ENCODE data around the gene CCL4. TPM values are rescaled to one million over a fixed set of nuclear protein-coding genes. Genes with fewer than 3 reads are reported as not detected.
"Not testable (repeated sequence)": the region's sequence is repeated elsewhere in the genome, so short reads cannot be mapped to it uniquely, and the experiment has no call there.

Gene CCL4
- total and polyA plus RNA-seq, 4 donors: 2.7 to 10.2 (median 6.6) TPM

GRCh38 chr17:36086791-36087190 is 16.8 kb upstream of the CCL4 start:
- H3K4me1 ChIP-seq (ENCODE audit: control insufficient read depth, insufficient read depth, low read length): no peaks in the 10 kb centered on the region
- no peaks in the 10 kb centered on the region for H3K9me3 ChIP-seq (ENCODE audit: control insufficient read depth, insufficient read depth, low read length)
- H3K27me3 ChIP-seq (ENCODE audit: control insufficient read depth, insufficient read depth, low read length): no peaks in the 10 kb centered on the region
- DNase-seq (ENCODE audit: low read depth in 4 of 6, low spot score in 6 of 6): no peak
- no peak overlapping the region for H3K4me3 ChIP-seq (ENCODE audit: low read depth, low read length)
- no peaks in the 10 kb centered on the region for H3K36me3 ChIP-seq (ENCODE audit: control insufficient read depth, insufficient read depth, low read length)
- no CpG with 5 or more reads among the region's 1 CpG for WGBS (ENCODE audit: insufficient coverage)
- no peak overlapping the region for H3K27ac ChIP-seq (ENCODE audit: low read depth, low read length)

GRCh38 chr17:36087471-36087870 is 16.2 kb upstream of the CCL4 start:
- DNase-seq (ENCODE audit: low read depth in 4 of 6, low spot score in 6 of 6); H3K9me3 ChIP-seq (ENCODE audit: control insufficient read depth, insufficient read depth, low read length); H3K27me3 ChIP-seq (ENCODE audit: control insufficient read depth, insufficient read depth, low read length); H3K36me3 ChIP-seq (ENCODE audit: control insufficient read depth, insufficient read depth, low read length); H3K4me3 ChIP-seq (ENCODE audit: low read depth, low read length); H3K4me1 ChIP-seq (ENCODE audit: control insufficient read depth, insufficient read depth, low read length); H3K27ac ChIP-seq (ENCODE audit: low read depth, low read length): not testable (repeated sequence)
- WGBS (ENCODE audit: insufficient coverage): no CpG with 5 or more reads among the region's 3 CpGs

- not testable (repeated sequence) for H3K27ac ChIP-seq (ENCODE audit: low read depth, low read length); H3K27me3 ChIP-seq (ENCODE audit: control insufficient read depth, insufficient read depth, low read length); DNase-seq (ENCODE audit: low read depth in 4 of 6, low spot score in 6 of 6); H3K36me3 ChIP-seq (ENCODE audit: control insufficient read depth, insufficient read depth, low read length); H3K4me1 ChIP-seq (ENCODE audit: control insufficient read depth, insufficient read depth, low read length); H3K9me3 ChIP-seq (ENCODE audit: control insufficient read depth, insufficient read depth, low read length); H3K4me3 ChIP-seq (ENCODE audit: low read depth, low read length)
- WGBS (ENCODE audit: insufficient coverage): 100% methylated on average over 2 of the region's 10 CpGs
These were observed 15.6 kb upstream of the CCL4 start for GRCh38 chr17:36087897-36088572.

- Histone ChIP-seq H3K4me1 (ENCODE audit: control insufficient read depth, insufficient read depth, low read length) (no peaks in the 10 kb centered on the region), H3K4me3 (ENCODE audit: low read depth, low read length) (no peak overlapping the region), H3K9me3 (ENCODE audit: control insufficient read depth, insufficient read depth, low read length) (no peaks in the 10 kb centered on the region), H3K27ac (ENCODE audit: low read depth, low read length) (no peak overlapping the region), H3K27me3 (ENCODE audit: control insufficient read depth, insufficient read depth, low read length) (no peaks in the 10 kb centered on the region), H3K36me3 (ENCODE audit: control insufficient read depth, insufficient read depth, low read length) (no peaks in the 10 kb centered on the region)
- 83% methylated on average over 9 of the region's 14 CpGs for WGBS (ENCODE audit: insufficient coverage)
- no peak for DNase-seq (ENCODE audit: low read depth in 4 of 6, low spot score in 6 of 6)
These were observed 14.8 kb upstream of the CCL4 start for GRCh38 chr17:36088670-36089338.

GRCh38 chr17:36089339-36089865 is 14.2 kb upstream of the CCL4 start:
- 55% methylated on average over 1 of the region's 4 CpGs for WGBS (ENCODE audit: insufficient coverage)
- no peaks in the 10 kb centered on the region for H3K27me3 ChIP-seq (ENCODE audit: control insufficient read depth, insufficient read depth, low read length)
- H3K4me3 ChIP-seq (ENCODE audit: low read depth, low read length): no peak overlapping the region
- H3K27ac ChIP-seq (ENCODE audit: low read depth, low read length): no peak overlapping the region
- no peaks in the 10 kb centered on the region for H3K9me3 ChIP-seq (ENCODE audit: control insufficient read depth, insufficient read depth, low read length)
- DNase-seq (ENCODE audit: low read depth in 4 of 6, low spot score in 6 of 6): no peak
- H3K36me3 ChIP-seq (ENCODE audit: control insufficient read depth, insufficient read depth, low read length): no peaks in the 10 kb centered on the region
- H3K4me1 ChIP-seq (ENCODE audit: control insufficient read depth, insufficient read depth, low read length): no peaks in the 10 kb centered on the region

- H3K4me3 ChIP-seq (ENCODE audit: low read depth, low read length): no peak within 1 kb of the TSS
- H3K27me3 ChIP-seq (ENCODE audit: control insufficient read depth, insufficient read depth, low read length): no peaks in the 10 kb centered on the region
- WGBS (ENCODE audit: insufficient coverage): 90% methylated on average over 7 of the region's 9 CpGs
- H3K9me3 ChIP-seq (ENCODE audit: control insufficient read depth, insufficient read depth, low read length): no peaks in the 10 kb centered on the region
- DNase-seq (ENCODE audit: low read depth in 4 of 6, low spot score in 6 of 6): peak in 1 of 6 donors; percentile 9
- H3K27ac ChIP-seq (ENCODE audit: low read depth, low read length): no peak within 1 kb of the TSS
- no peaks in the 10 kb centered on the region for H3K4me1 ChIP-seq (ENCODE audit: control insufficient read depth, insufficient read depth, low read length)
- no peaks in the 10 kb centered on the region for H3K36me3 ChIP-seq (ENCODE audit: control insufficient read depth, insufficient read depth, low read length)
These were observed 13.5 kb upstream of the CCL4 start, which contains the start of gene CCL3 for GRCh38 chr17:36089888-36090836. CCL3 (minus strand) TSS chr17:36090143; CDS start chr17:36090058, 85 bp downstream.

- no peaks in the 10 kb centered on the region for H3K4me1 ChIP-seq (ENCODE audit: control insufficient read depth, insufficient read depth, low read length)
- DNase-seq (ENCODE audit: low read depth in 4 of 6, low spot score in 6 of 6): no peak
- no peaks in the 10 kb centered on the region for H3K27me3 ChIP-seq (ENCODE audit: control insufficient read depth, insufficient read depth, low read length)
- 100% methylated on average over 2 of the region's 4 CpGs for WGBS (ENCODE audit: insufficient coverage)
- no peaks in the 10 kb centered on the region for H3K36me3 ChIP-seq (ENCODE audit: control insufficient read depth, insufficient read depth, low read length)
- no peak overlapping the region for H3K27ac ChIP-seq (ENCODE audit: low read depth, low read length)
- no peak overlapping the region for H3K4me3 ChIP-seq (ENCODE audit: low read depth, low read length)
- H3K9me3 ChIP-seq (ENCODE audit: control insufficient read depth, insufficient read depth, low read length): no peaks in the 10 kb centered on the region
These were observed 11.4 kb upstream of the CCL4 start for GRCh38 chr17:36092230-36092629.

- not testable (repeated sequence) for H3K27me3 ChIP-seq (ENCODE audit: control insufficient read depth, insufficient read depth, low read length); H3K9me3 ChIP-seq (ENCODE audit: control insufficient read depth, insufficient read depth, low read length); H3K27ac ChIP-seq (ENCODE audit: low read depth, low read length); H3K4me3 ChIP-seq (ENCODE audit: low read depth, low read length); H3K36me3 ChIP-seq (ENCODE audit: control insufficient read depth, insufficient read depth, low read length); DNase-seq (ENCODE audit: low read depth in 4 of 6, low spot score in 6 of 6); H3K4me1 ChIP-seq (ENCODE audit: control insufficient read depth, insufficient read depth, low read length)
- WGBS (ENCODE audit: insufficient coverage): no CpG with 5 or more reads among the region's 6 CpGs
These were observed 10.9 kb upstream of the CCL4 start for GRCh38 chr17:36092715-36093114.

- Histone ChIP-seq H3K4me1 (ENCODE audit: control insufficient read depth, insufficient read depth, low read length) (no peaks in the 10 kb centered on the region), H3K4me3 (ENCODE audit: low read depth, low read length) (no peak overlapping the region), H3K36me3 (ENCODE audit: control insufficient read depth, insufficient read depth, low read length) (no peaks in the 10 kb centered on the region), H3K27ac (ENCODE audit: low read depth, low read length) (no peak overlapping the region), H3K9me3 (ENCODE audit: control insufficient read depth, insufficient read depth, low read length) (no peaks in the 10 kb centered on the region), H3K27me3 (ENCODE audit: control insufficient read depth, insufficient read depth, low read length) (no peaks in the 10 kb centered on the region)
- WGBS (ENCODE audit: insufficient coverage): no CpG with 5 or more reads among the region's 1 CpG
- DNase-seq (ENCODE audit: low read depth in 4 of 6, low spot score in 6 of 6): no peak
These were observed 9.4 kb upstream of the CCL4 start for GRCh38 chr17:36094232-36094631.
